GM18868 (cell line): Measurements from ENCODE around the gene RHOF.

Experiments
- ATAC-seq: cut with Tn5 transposase; IDR thresholded peaks from one replicate; pipeline ENCODE4 v1.9.1; 2021; ENCODE audit warnings: mild to moderate bottlenecking, moderate library complexity; ENCODE audit not compliant: unreplicated experiment

RHOF gene

GRCh38 chr12:121793440-121793837, at the start of gene RHOF:
Gene RHOF, minus strand, starts transcription at chr12:121793688. Its CDS starts 55 bp downstream, at chr12:121793633.
- ATAC-seq: peak; percentile 7

- ATAC-seq: no peak
These were observed 46.7 kb upstream of the RHOF start for GRCh38 chr12:121839993-121840761.

GRCh38 chr12:121839106-121839992, 45.9 kb upstream of the RHOF start:
- ATAC-seq: peak; percentile 97

GRCh38 chr12:121838126-121838525, 44.6 kb upstream of the RHOF start:
- ATAC-seq: no peak

GRCh38 chr12:121837680-121838079, 44.2 kb upstream of the RHOF start:
- no peak for ATAC-seq

GRCh38 chr12:121831571-121832245, 38.2 kb upstream of the RHOF start:
- ATAC-seq: no peak

- ATAC-seq: no peak
These were observed 37.2 kb upstream of the RHOF start for GRCh38 chr12:121830588-121831265.

GRCh38 chr12:121830134-121830533, 36.6 kb upstream of the RHOF start:
- no peak for ATAC-seq

- ATAC-seq: no peak
These were observed 35.9 kb upstream of the RHOF start for GRCh38 chr12:121829250-121829918.

GRCh38 chr12:121828826-121829225, 35.3 kb upstream of the RHOF start:
- no peak for ATAC-seq

GRCh38 chr12:121828306-121828705, 34.8 kb upstream of the RHOF start:
- no peak for ATAC-seq

- ATAC-seq: no peak
These were observed 34.0 kb upstream of the RHOF start for GRCh38 chr12:121827351-121828099.

GRCh38 chr12:121826318-121827150, 33.0 kb upstream of the RHOF start:
- ATAC-seq: no peak

GRCh38 chr12:121825041-121825523, 31.6 kb upstream of the RHOF start:
- no peak for ATAC-seq

- no peak for ATAC-seq
These were observed 30.2 kb upstream of the RHOF start for GRCh38 chr12:121823727-121824115.

- ATAC-seq: no peak
These were observed 29.7 kb upstream of the RHOF start for GRCh38 chr12:121823101-121823726.

GRCh38 chr12:121822393-121823100, 29.1 kb upstream of the RHOF start:
- ATAC-seq: no peak
